ENCODE results near the gene CCNC.

CCNC gene

GRCh38 chr6:99612551-99613408 lies 44.3 kb upstream of the CCNC start:
- no peak for DNase-seq (ENCODE audit: low read depth, low spot score)
- H3K4me3 ChIP-seq (ENCODE audit: low read depth, low read length), result peak overlapping the region; percentile 29
- no peak for TF ChIP-seq CTCF (IDR thresholded peaks at IDR 0.05; ENCODE audit: insufficient read depth, low read length, missing control alignments)
- ChIA-PET CTCF (no interaction called here), POLR2A (no interaction called here)

GRCh38 chr6:99611148-99611547 lies 42.7 kb upstream of the CCNC start:
- ChIA-PET CTCF (no interaction called here), POLR2A (no interaction called here)
- no peak overlapping the region for H3K4me3 ChIP-seq (ENCODE audit: low read depth, low read length)
- no peak for DNase-seq (ENCODE audit: low read depth, low spot score)
- TF ChIP-seq CTCF (IDR thresholded peaks at IDR 0.05; ENCODE audit: insufficient read depth, low read length, missing control alignments), result no peak

- CTCF ChIA-PET, result no interaction called here
- no peak for TF ChIP-seq CTCF (IDR thresholded peaks at IDR 0.05; ENCODE audit: insufficient read depth, low read length, missing control alignments)
- POLR2A ChIA-PET, result no interaction called here
- no peak for DNase-seq (ENCODE audit: low read depth, low spot score)
- no peak overlapping the region for H3K4me3 ChIP-seq (ENCODE audit: low read depth, low read length)
Observed at GRCh38 chr6:99609905-99610489, 41.5 kb upstream of the CCNC start.

GRCh38 chr6:99608886-99609482 lies 40.5 kb upstream of the CCNC start:
- DNase-seq (ENCODE audit: low read depth, low spot score), result no peak
- CTCF ChIA-PET, result no interaction called here
- H3K4me3 ChIP-seq (ENCODE audit: low read depth, low read length), result no peak overlapping the region
- POLR2A ChIA-PET, result no interaction called here
- TF ChIP-seq CTCF (IDR thresholded peaks at IDR 0.05; ENCODE audit: insufficient read depth, low read length, missing control alignments), result no peak

- TF ChIP-seq CTCF (IDR thresholded peaks at IDR 0.05; ENCODE audit: insufficient read depth, low read length, missing control alignments), result no peak
- H3K4me3 ChIP-seq (ENCODE audit: low read depth, low read length), result no peak overlapping the region
- POLR2A ChIA-PET, result no interaction called here
- CTCF ChIA-PET, result interaction anchor here (1.0 kb wide), 1 partner anchor 139 kb away, joined by 3 read pairs; no protein-coding TSS in a partner anchor
- DNase-seq (ENCODE audit: low read depth, low spot score), result no peak
Observed at GRCh38 chr6:99608059-99608885, 39.8 kb upstream of the CCNC start.
